ENCODE results near the gene OCRL. TPM values are rescaled to one million over a fixed set of nuclear protein-coding genes. Genes with fewer than 3 reads are reported as not detected.
A peak's percentile ranks its signal among the peaks of the same experiment; 100 is the strongest.

OCRL gene
- total and polyA plus RNA-seq, 2 of the 13 experiments (the other 11 are each of a cell fraction or from before 2014, with no cell fraction given): 13.4 to 32.0 TPM

- no peak for TF ChIP-seq ZNF670 (CRISPR knock-in tag; IDR thresholded peaks at IDR 0.05; ENCODE audit: borderline replicate concordance)
- peak; percentile 80; the same call in 1 of the 2 replicates for TF ChIP-seq ZBTB20 (CRISPR knock-in tag; IDR thresholded peaks at IDR 0.05; ENCODE audit: borderline replicate concordance, low read depth)
- TF ChIP-seq ZFAT (CRISPR knock-in tag; conservative IDR thresholded peaks at IDR 0.05): no peak
- no peak for TF ChIP-seq DNMT1 (CRISPR knock-in tag; IDR thresholded peaks at IDR 0.05)
- no peak for TF ChIP-seq TEF (CRISPR knock-in tag; IDR thresholded peaks at IDR 0.05)
- TF ChIP-seq IRX3 (CRISPR knock-in tag; IDR thresholded peaks at IDR 0.05; ENCODE audit: borderline replicate concordance, low read depth): no peak
- TF ChIP-seq RXRB (CRISPR knock-in tag; IDR thresholded peaks at IDR 0.05; ENCODE audit: borderline replicate concordance): peak; percentile 82
- no peak for TF ChIP-seq KLF11 (CRISPR knock-in tag; IDR thresholded peaks at IDR 0.05)
- TF ChIP-seq ZNF205 (CRISPR knock-in tag; IDR thresholded peaks at IDR 0.05): peak; percentile 81; the same call in 1 of the 2 replicates
- no peak for TF ChIP-seq DDIT3 (CRISPR knock-in tag; IDR thresholded peaks at IDR 0.05)
- peak; percentile 60; the same call in 1 of the 2 replicates for TF ChIP-seq ZFP1 (CRISPR knock-in tag; IDR thresholded peaks at IDR 0.05)
- peak; percentile 71 for TF ChIP-seq MNT (IDR thresholded peaks at IDR 0.05)
- TF ChIP-seq ZNF232 (CRISPR knock-in tag; IDR thresholded peaks at IDR 0.05; ENCODE audit: borderline replicate concordance): no peak
- peak in 1 of 2 experiments; percentile 58; a peak in 1 of 4 replicates for TF ChIP-seq KLF16 (CRISPR knock-in tag; IDR thresholded peaks at IDR 0.05)
- TF ChIP-seq DZIP1 (CRISPR knock-in tag; IDR thresholded peaks at IDR 0.05): no peak
- peak; percentile 89 for TF ChIP-seq HNF4A (CRISPR knock-in tag; IDR thresholded peaks at IDR 0.05)
- TF ChIP-seq GLI4 (CRISPR knock-in tag; IDR thresholded peaks at IDR 0.05; ENCODE audit: borderline replicate concordance): no peak
- peak; percentile 89; the same call in 1 of the 2 replicates for TF ChIP-seq ZNF503 (CRISPR knock-in tag; IDR thresholded peaks at IDR 0.05)
- no peak for TF ChIP-seq ZNF768 (CRISPR knock-in tag; IDR thresholded peaks at IDR 0.05)
- peak; percentile 89 for TF ChIP-seq FOXK1 (CRISPR knock-in tag; IDR thresholded peaks at IDR 0.05; ENCODE audit: borderline replicate concordance, low read depth)
- TF ChIP-seq ZSCAN5A (CRISPR knock-in tag; IDR thresholded peaks at IDR 0.05; ENCODE audit: borderline replicate concordance): no peak
- no peak for TF ChIP-seq ZNF101 (CRISPR knock-in tag; IDR thresholded peaks at IDR 0.05; ENCODE audit: borderline replicate concordance, low read depth)
Measured at GRCh38 chrX:129525162-129525561, 14.9 kb upstream of the OCRL start (continued).

Measured in HepG2 (cell line).